ENCODE data around the gene SETSIP.
"Not testable (repeated sequence)": the region's sequence is repeated elsewhere in the genome, so short reads cannot be mapped to it uniquely, and the experiment has no call there.

The SETSIP gene

DNA sequence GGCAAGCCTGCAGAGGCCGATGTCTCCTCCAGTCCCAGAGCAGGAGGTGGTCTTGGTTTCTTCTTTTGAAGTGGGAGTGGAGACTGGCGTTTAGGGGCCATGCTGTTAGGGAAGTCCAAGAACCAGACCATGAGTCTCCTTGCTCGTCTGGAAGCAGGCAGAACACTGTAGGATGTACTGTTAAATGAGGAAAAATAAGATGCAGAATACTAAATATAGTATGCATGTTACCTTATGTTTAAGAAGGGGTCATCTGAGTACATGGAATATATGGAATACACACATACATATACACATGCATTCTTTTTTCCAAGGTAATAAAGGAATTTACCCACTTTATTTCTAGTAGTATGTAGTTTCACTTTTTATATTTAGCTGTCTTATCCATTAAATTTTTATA, at the start of gene SETSIP:
Gene SETSIP (minus strand): TSS at position 101 of the 400 bp plus-strand sequence. CDS start 0 bp downstream, at position 101.
- DNase-seq, result no peak

DNA sequence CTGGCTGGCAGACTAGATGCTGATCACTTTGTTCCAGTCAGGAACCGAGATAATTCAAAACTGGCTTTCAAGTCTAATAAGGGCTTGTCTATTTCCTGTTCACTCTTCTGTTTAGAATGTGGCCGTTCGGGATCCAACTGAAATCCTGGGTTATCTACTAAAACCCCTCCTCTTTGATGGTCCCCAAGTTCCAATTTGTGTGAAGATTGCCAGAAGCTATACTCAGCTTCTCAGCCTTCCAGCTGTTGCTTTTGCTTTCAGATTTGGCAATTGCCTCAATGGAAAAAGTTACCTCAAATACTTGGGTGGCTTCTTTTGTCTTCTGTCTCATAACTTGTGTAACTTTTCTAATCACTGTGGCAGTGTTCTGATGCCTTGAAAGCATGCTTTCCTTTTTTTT, 48.7 kb upstream of the SETSIP start:
- no peak for DNase-seq

DNA sequence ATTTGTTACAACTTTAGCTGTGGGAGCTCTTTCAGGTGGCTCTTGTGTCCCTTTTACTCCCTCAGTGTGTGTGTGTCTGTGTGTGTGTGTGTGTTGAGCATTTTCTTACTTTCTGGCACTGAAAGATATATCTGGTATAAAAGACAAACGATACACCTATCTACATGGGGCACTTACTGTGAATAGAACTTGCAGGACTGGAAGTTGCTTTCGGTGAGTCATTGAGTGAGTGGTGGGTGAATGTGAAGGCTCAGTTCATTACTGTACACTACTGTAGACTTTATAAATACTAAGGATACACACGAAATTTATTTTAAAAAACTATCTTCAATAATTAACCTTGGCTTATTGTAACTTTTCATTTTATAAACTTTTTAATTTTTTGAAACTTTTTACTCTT, 43.6 kb upstream of the SETSIP start:
- peak; percentile 36 for DNase-seq

DNA sequence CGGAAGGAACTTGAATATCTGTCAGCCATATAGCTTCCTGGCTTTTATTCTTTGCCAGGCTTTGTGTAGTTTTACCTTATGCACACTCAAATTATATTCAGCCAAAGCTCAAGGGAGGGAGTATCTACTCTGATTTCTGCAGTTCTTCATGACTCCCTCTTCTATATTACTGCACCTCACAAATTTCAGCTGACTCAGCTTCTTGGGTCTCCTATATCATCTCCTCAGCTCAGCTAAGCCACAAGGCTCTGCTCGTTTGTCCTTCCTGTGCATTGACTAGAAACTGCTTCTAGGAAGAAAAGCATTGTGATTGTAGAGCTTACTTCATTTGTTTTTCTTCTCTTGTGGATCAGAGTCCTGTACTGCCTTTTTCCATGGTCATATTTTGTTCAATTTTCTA, 42.3 kb upstream of the SETSIP start:
- DNase-seq, result no peak

GRCh38 chr1:92108631-92109030, 33.4 kb upstream of the SETSIP start:
- DNase-seq, result no peak

- DNase-seq, result no peak
These were observed 30.4 kb upstream of the SETSIP start for GRCh38 chr1:92105546-92106081.

DNA sequence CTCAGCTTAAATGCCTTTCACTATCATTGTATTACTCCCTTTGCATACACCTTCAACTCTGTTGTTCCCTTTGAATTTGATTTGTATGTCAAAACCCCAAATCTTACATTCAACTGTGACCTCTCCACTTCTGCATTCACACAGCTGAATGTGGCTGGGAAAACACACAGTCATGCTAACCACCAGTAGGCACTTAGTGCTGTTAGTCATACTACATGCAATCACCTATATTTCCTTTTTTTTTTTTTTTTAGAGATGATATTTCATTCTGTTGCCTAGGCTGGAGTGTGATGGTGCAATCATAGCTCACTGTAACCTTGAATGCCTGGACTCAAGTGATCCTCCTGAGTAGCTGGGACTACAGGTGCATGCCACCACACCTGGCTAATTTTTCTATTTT, 21.1 kb upstream of the SETSIP start:
- DNase-seq, result no peak

DNA sequence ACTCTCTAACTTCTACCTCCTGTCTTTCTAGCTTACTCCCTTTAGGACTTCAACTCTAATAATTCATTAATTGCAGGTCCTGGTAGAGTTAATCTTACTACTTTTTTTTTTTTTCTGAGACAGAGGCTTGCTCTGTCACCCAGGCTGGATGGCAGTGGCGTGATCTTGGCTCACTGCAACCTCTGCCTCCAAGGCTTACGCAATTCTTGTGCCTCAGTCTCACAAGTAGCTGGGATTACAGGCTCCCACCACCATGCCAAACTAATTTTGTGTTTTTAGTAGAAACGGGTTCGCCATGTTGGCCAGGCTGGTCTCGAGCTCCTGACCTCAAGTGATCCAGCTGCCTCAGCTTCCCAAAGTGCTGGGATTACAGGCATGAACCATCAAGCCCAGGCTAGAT, 20.7 kb upstream of the SETSIP start:
- no peak for DNase-seq

DNA sequence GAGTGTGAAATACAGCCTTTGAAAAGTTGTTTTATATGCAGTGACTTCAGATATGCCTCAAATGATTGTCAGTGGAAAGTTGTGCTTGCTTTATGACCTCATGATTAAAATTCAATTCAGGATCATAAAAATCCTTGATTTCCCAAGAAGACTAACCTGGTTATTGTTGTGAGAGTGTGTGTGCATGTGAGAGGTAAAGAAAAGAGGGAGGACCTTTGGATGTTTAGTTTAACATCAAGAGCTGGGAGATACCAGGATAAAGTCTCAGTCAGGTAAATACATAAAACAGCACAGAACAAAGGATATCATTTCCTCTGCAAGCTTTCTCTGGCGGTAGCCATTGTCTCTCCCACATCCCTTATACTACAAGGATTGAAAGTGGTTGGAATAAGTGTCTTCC, 19.4 kb upstream of the SETSIP start:
- no peak for DNase-seq

DNA sequence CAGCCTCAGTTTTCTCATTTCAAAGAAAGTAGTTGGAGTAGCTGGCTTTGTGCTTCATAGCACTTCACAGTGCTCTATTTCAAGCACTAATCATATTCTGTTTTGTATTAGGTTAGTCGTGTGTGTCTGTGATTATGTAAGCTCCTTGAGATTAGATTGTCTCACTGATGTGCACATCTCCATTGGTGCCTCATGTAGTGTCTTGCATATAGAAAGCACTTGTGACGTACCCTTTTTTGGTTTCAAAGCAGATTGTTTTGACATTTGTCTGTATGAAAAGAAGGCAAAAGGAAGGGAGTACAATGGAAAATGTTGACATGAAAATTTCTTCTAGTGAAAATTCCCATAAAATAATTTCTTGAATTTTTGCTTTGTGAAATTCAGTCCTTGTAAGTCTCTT, 18.9 kb upstream of the SETSIP start:
- DNase-seq, result no peak

- no peak for DNase-seq
These were observed 16.4 kb upstream of the SETSIP start for GRCh38 chr1:92091625-92092024.

- DNase-seq, result peak; percentile 51
These were observed 12.3 kb upstream of the SETSIP start for GRCh38 chr1:92087542-92087941.

- DNase-seq, result peak; percentile 5
These were observed 10.5 kb upstream of the SETSIP start for GRCh38 chr1:92085727-92086126.

- no peak for DNase-seq
These were observed 9.4 kb upstream of the SETSIP start for GRCh38 chr1:92084651-92085050.

- no peak for DNase-seq
These were observed 5.8 kb upstream of the SETSIP start for GRCh38 chr1:92081031-92081430.

GRCh38 chr1:92080128-92080985, 5.1 kb upstream of the SETSIP start, which contains the start of gene BTBD8:
Gene BTBD8 (plus strand): TSS chr1:92080345. CDS start chr1:92080572, 227 bp downstream.
- peak; percentile 77 for DNase-seq

GRCh38 chr1:92079441-92079840, 4.2 kb upstream of the SETSIP start:
- DNase-seq, result no peak

- DNase-seq, result not testable (repeated sequence)
These were observed 2.9 kb upstream of the SETSIP start for GRCh38 chr1:92078077-92078476.

DNA sequence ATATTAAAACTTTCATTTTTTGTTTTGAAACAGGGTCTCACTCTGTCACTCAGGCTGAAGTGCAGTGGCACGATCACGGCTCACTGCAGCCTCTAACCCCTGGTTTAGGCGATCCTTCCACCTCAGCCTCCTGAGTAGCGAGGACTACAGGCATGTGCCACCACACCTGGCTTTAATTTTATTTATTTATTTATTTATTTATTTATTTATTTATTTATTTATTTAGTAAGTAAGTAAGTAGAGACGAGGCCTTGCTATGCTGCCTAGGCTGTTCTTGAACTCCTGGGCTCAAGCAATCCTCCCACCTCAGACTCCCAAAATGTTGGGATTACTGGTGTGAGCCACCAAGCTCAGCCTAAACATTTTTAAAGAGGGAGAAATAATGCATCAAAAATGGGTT, 1.2 kb upstream of the SETSIP start:
- no peak for DNase-seq

GRCh38 chr1:92074446-92074845, 765 bp downstream of the SETSIP start:
- DNase-seq, result not testable (repeated sequence)

DNA sequence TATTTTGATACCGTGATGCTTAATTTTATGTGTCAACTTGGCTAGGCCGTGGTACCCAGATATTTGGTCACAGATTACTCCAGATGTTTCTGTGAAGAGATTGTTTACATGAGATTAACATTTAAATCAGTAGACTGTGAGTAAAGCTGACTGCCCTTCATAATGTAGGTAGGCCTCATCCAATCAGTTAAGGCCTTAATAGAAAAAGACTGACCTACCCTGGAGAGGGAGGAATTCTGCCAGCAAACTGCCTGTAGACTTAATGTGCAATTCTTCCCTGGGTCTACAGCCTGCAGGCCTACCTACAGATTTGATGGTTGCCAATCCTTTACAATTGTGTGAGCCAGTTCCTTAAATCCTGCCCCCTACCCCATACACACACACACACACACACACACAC, 4.3 kb downstream of the SETSIP start:
- no peak for DNase-seq

DNA sequence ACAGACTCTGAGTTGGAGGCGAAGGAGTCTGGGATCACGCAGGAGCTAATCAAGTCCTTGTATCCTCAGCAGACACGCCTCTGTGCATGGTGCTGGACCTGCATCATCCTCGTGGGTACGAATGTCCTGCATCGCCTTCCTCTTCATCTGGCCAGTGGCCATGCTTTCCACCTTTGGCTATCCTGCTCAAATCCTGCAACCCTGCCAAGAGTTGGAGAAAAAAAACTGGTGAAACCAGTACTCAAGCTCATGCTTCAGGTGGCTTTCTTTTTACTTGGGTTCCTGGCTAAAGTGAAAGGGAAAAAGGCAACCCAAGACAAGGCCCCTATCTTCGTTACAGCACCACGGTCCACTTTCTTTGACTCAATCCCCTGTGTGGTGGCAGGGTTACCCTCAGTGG, 8.9 kb downstream of the SETSIP start:
- DNase-seq, result no peak

DNA sequence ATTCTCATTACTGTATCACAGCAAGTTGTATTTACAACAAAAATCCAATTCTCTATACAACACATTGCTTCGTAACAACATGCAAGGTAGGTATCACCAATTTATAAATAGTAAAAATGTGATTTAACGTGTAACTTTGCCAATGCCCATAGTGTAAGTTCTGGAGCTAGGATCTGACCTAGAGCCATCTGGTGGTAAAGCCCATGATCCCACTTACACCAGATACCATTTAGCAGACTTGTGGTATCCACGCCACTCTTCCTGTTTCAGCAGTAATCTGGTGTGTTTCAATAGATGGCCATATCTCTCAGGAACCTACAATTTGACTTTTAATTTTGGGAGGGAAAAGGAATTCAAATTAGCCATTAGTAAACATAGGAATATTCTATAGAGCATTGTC, 10.2 kb downstream of the SETSIP start:
- no peak for DNase-seq

DNA sequence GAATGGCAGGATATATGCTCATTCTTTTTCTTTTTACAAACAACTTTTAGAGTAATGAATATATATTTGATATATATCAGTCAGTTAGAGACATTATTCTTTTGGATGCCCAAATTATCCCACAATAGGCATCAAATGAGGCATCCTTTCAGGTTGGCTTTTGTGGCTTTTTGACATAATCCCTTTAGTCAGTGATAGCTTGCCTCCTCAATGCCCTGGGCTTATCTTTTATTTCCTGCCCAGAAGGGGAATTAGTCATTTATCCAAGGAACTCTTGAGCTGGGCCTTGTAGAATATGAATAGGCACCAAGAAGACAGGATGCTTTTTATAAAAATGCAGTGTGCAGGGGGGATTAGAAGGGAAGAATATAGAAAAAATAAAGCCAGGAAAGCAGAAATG, 23.3 kb downstream of the SETSIP start:
- peak; percentile 68 for DNase-seq

All from NCI-H226 (cell line).